Uterus (tissue), 2 donors: ENCODE measurements around the gene CKS1B.

Source experiments
- POLR2A ChIP-seq, 2 donors: fragments of 450-650 bp; IDR thresholded peaks; one replicate each; pipeline ENCODE4 v1.6.1; 2016; ENCODE audit warnings: antibody characterized with exemption in 2 of 2, mild to moderate bottlenecking in 1 of 2, moderate library complexity in 1 of 2
- TF ChIP-seq, protein P1 (sequence below), 4 experiments: fragments of 200-600 bp in 2 of 4; fragments of 450-650 bp in 2 of 4; sonication (generic) in 2 of 4; IDR thresholded peaks; one replicate each; pipeline ENCODE4 v1.5.1; 2016 to 2019; ENCODE audit warnings: antibody characterized with exemption in 4 of 4, mild to moderate bottlenecking in 2 of 4, moderate library complexity in 1 of 4

DNA sequence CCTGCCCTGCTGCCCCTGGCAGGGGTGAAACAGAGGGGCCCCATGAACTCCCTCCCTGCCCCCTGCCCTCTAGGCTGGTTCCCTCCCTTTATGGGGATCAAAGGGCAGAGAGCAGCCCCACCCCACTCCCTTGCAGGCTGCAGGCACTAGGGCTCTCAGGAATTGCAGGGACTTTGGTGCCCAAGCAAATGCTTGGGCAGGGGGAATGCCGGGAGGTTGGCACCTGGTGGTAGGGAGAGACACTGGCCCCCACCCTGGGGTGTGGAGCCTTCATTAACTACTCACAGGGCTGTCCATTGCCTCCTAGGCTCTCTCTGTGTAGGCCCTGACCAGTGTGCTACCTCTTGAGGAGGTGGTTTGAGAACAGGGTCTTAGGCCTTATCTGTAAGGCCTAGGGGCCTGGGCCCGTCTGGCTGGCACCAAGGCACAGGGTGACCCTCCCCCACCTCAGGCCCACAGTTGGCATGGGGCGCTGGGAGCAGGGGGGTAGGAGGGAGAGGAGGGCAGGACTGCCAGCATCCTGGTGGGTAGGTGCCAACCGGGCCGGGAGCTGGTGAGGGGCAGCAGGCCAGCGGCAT, 32.9 kb downstream of the CKS1B start:
- TF ChIP-seq, protein P1, sequence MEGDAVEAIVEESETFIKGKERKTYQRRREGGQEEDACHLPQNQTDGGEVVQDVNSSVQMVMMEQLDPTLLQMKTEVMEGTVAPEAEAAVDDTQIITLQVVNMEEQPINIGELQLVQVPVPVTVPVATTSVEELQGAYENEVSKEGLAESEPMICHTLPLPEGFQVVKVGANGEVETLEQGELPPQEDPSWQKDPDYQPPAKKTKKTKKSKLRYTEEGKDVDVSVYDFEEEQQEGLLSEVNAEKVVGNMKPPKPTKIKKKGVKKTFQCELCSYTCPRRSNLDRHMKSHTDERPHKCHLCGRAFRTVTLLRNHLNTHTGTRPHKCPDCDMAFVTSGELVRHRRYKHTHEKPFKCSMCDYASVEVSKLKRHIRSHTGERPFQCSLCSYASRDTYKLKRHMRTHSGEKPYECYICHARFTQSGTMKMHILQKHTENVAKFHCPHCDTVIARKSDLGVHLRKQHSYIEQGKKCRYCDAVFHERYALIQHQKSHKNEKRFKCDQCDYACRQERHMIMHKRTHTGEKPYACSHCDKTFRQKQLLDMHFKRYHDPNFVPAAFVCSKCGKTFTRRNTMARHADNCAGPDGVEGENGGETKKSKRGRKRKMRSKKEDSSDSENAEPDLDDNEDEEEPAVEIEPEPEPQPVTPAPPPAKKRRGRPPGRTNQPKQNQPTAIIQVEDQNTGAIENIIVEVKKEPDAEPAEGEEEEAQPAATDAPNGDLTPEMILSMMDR (IDR thresholded peaks at IDR 0.05), result no peak
- no peak for TF ChIP-seq POLR2A (IDR thresholded peaks at IDR 0.05)
